Stimulated activated CD8-positive, alpha-beta memory T cell treated with anti-CD3 and anti-CD28 coated beads, Interleukin-4, amount 100 ng/mL, for 4 hours (primary cell): ENCODE measurements around the gene OR1I1.
"Not testable (repeated sequence)": the region's sequence is repeated elsewhere in the genome, so short reads cannot be mapped to it uniquely, and the experiment has no call there.

Experiments
- DNase-seq, 2 donors: peaks; one replicate each; pipeline ENCODE4 v3.0.0-alpha.2; 2020; ENCODE audit warnings: low read depth in 2 of 2, low spot score in 1 of 2

Gene OR1I1

GRCh38 chr19:15097980-15098379 lies 16.0 kb downstream of the OR1I1 start:
- DNase-seq: not testable (repeated sequence)

GRCh38 chr19:15098460-15098859 lies 16.4 kb downstream of the OR1I1 start:
- no peak for DNase-seq

- no peak for DNase-seq
These were observed 17.1 kb downstream of the OR1I1 start for GRCh38 chr19:15099017-15099582.

GRCh38 chr19:15101479-15102082 lies 19.6 kb downstream of the OR1I1 start:
- DNase-seq: no peak

GRCh38 chr19:15104003-15104402 lies 22.0 kb downstream of the OR1I1 start:
- no peak for DNase-seq

- DNase-seq: no peak
These were observed 22.4 kb downstream of the OR1I1 start for GRCh38 chr19:15104411-15104810.

GRCh38 chr19:15105044-15105443 lies 23.0 kb downstream of the OR1I1 start:
- DNase-seq: no peak

GRCh38 chr19:15107061-15108010 lies 25.3 kb downstream of the OR1I1 start, which contains the start of gene SYDE1:
SYDE1 (plus strand) TSS chr19:15107401; CDS start chr19:15107434, 33 bp downstream.
- DNase-seq: no peak

- no peak for DNase-seq
These were observed 26.3 kb downstream of the OR1I1 start for GRCh38 chr19:15108145-15108844.

GRCh38 chr19:15108845-15109767 lies 27.1 kb downstream of the OR1I1 start:
- DNase-seq: no peak

- no peak for DNase-seq
These were observed 27.9 kb downstream of the OR1I1 start for GRCh38 chr19:15109768-15110417.

- no peak for DNase-seq
These were observed 28.4 kb downstream of the OR1I1 start for GRCh38 chr19:15110418-15110815.

GRCh38 chr19:15111758-15112157 lies 29.7 kb downstream of the OR1I1 start:
- no peak for DNase-seq

GRCh38 chr19:15112385-15112784 lies 30.4 kb downstream of the OR1I1 start:
- no peak for DNase-seq

- no peak for DNase-seq
These were observed 31.5 kb downstream of the OR1I1 start for GRCh38 chr19:15113245-15114152.

- no peak for DNase-seq
These were observed 32.1 kb downstream of the OR1I1 start for GRCh38 chr19:15114153-15114540.

GRCh38 chr19:15115080-15115479 lies 33.1 kb downstream of the OR1I1 start:
- no peak for DNase-seq

- no peak for DNase-seq
These were observed 34.0 kb downstream of the OR1I1 start for GRCh38 chr19:15115762-15116615.
